ENCODE measurements around the gene IRF1.
"Not testable (repeated sequence)": the region's sequence is repeated elsewhere in the genome, so short reads cannot be mapped to it uniquely, and the experiment has no call there.

IRF1 gene

DNA sequence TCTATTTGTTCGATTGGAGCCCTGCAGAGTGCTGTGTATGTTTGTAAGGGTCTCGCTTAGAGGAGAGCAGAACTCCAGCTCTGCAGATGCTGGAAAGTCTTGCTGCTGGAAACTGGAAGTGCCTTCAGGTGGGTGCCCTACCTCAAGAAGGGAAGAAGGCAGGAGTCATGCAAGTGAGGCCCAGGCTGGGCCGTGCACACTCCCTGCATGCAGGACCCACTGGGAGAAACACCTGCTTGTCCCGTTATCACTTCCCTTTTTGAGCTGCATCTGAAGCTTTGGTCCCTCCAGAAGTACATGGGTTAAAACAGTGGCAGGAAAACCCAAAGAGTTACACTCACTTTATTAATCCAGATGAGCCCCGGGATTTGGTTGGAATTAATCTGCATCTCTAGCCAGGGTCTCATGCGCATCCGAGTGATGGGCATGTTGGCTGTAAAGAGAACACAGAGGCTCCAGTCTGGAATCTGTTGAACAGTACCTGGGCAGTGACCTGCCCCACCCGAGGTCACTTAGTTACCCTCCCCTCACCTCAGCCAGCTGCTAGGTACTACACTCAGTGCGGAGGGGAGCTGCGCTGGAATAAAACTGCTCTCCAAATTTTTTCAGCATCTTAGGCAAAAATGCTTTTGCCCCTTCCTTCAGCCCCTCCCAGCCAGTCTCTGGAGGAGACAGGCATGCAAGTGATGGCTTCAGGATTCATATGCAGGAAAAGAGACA lies 1.4 kb downstream of the IRF1 start:
- Histone ChIP-seq H3K27ac (ENCODE audit: low read depth, low read length) (no peak overlapping the region), H3K4me3 (ENCODE audit: low read length) (peak overlapping the region; percentile 91), H3K36me3 (ENCODE audit: control insufficient read depth, insufficient read depth, low read length) (peaks cover 37% of the 10 kb centered on the region), H3K27me3 (ENCODE audit: control insufficient read depth, insufficient read depth, low read length) (no peaks in the 10 kb centered on the region), H3K9ac (ENCODE audit: low read length) (peak overlapping the region; percentile 91), H3K4me1 (ENCODE audit: control insufficient read depth, insufficient read depth, low read length) (peaks cover 20% of the 10 kb centered on the region)

DNA sequence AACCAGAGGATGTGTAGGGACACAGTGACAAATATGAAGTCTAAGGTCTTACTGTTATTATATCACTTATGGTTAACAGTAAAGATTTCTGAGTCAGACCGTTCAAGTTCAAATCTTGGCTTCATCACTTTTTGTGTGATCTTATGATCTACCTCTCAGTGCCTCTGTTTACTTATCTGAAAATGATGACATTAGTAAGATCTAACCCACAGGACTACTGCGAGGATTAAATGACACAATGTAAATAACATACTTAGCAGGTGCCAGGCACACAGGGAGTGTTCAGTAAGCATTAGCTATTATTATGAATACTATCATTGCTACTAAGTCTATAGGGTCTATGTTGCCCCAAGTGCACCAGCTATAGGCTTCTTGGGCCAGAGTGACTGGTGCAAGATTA lies 2.0 kb downstream of the IRF1 start:
- Histone ChIP-seq H3K4me3 (ENCODE audit: low read length) (peak overlapping the region; percentile 91), H3K27ac (ENCODE audit: low read depth, low read length) (no peak overlapping the region), H3K27me3 (ENCODE audit: control insufficient read depth, insufficient read depth, low read length) (no peaks in the 10 kb centered on the region), H3K9ac (ENCODE audit: low read length) (peak overlapping the region; percentile 43), H3K36me3 (ENCODE audit: control insufficient read depth, insufficient read depth, low read length) (peaks cover 43% of the 10 kb centered on the region), H3K4me1 (ENCODE audit: control insufficient read depth, insufficient read depth, low read length) (peaks cover 20% of the 10 kb centered on the region)

DNA sequence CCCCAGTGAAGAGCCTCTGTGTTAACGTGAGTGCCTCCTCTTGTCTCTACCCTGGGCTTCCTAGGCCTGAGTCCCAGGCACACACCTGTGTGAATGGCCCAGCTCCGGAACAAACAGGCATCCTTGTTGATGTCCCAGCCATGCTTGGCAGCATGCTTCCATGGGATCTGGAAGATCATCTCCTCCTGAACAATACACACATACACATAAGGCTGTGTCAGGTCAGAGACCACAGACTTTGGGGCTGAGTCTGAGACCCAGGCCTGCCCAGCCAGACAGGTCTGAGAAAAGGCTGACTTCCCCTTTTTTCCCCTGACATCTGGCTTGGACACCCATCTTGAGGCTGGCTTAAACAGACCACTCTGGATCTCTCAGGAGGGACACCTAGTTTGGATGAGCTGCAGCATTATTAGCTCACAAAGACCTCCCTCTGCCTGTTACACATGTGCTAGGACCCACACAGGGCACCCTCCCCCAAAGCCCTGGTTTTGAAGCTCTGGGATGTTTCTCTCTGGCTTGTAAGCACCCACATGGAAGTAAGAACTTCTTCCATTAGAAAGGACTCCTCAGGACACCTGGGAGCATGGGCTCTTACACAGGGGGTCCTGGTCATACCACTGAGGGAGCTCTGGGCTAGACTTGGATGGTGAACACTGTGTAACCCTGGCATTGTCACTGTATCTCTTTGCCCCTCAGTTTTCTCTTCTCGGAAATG lies 2.6 kb downstream of the IRF1 start:
- Histone ChIP-seq H3K27ac (ENCODE audit: low read depth, low read length) (no peak overlapping the region), H3K4me1 (ENCODE audit: control insufficient read depth, insufficient read depth, low read length) (peaks cover 20% of the 10 kb centered on the region), H3K27me3 (ENCODE audit: control insufficient read depth, insufficient read depth, low read length) (no peaks in the 10 kb centered on the region), H3K4me3 (ENCODE audit: low read length) (peak overlapping the region; percentile 91), H3K9ac (ENCODE audit: low read length) (no peak overlapping the region), H3K36me3 (ENCODE audit: control insufficient read depth, insufficient read depth, low read length) (peaks cover 48% of the 10 kb centered on the region)

DNA sequence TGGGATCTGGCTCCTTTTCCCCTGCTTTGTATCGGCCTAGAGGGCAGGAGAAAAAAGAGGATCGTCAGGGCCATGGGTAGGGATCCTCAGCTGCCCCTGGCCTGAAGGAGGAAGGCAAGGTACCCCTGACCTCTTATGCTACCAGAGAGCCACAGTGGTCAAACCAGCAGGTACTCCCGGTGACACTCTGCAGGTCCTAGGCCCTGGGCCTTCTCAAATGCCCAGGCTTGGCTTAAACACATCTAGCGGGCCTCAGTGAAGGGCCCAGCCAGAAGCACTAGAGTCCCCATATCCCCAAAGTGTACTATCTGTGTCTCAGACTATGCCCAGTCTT lies 3.5 kb downstream of the IRF1 start:
- no peak overlapping the region for H3K4me3 ChIP-seq (ENCODE audit: low read length)
- H3K36me3 ChIP-seq (ENCODE audit: control insufficient read depth, insufficient read depth, low read length), result peaks cover 48% of the 10 kb centered on the region
- no peaks in the 10 kb centered on the region for H3K27me3 ChIP-seq (ENCODE audit: control insufficient read depth, insufficient read depth, low read length)
- H3K9ac ChIP-seq (ENCODE audit: low read length), result no peak overlapping the region
- H3K4me1 ChIP-seq (ENCODE audit: control insufficient read depth, insufficient read depth, low read length), result peaks cover 20% of the 10 kb centered on the region
- no peak overlapping the region for H3K27ac ChIP-seq (ENCODE audit: low read depth, low read length)

DNA sequence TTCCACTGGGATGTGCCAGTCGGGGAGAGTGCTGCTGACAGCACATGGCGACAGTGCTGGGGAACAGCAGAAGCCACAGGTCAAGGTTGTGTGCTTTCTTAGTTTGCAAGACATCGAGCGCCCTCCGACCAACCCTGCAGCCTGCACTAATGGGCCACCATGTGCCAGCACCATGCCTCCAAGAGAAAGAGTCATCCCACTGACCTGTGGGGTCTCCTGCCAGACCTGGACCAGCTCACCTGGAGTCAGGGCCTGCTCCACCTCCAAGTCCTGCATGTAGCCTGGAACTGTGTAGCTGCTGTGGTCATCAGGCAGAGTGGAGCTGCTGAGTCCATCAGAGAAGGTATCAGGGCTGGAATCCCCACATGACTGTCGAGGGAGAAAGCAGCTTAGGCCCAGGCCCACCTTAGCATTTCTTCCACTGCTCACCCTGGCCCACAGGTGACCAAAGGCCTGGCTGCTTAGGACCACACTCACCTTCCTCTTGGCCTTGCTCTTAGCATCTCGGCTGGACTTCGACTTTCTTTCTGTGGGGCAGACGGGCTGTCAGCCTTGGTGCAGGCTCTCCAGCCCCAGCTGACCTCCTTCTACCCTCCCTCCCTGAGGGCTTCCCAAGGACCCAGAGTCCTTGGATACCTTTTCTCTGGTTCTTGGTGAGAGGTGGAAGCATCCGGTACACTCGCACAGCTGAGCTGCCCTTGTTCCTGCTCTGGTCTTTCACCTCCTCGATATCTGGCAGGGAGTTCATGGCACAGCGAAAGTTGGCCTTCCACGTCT lies 4.1 kb downstream of the IRF1 start:
- Histone ChIP-seq H3K27ac (ENCODE audit: low read depth, low read length) (no peak overlapping the region), H3K27me3 (ENCODE audit: control insufficient read depth, insufficient read depth, low read length) (no peaks in the 10 kb centered on the region), H3K4me3 (ENCODE audit: low read length) (no peak overlapping the region), H3K4me1 (ENCODE audit: control insufficient read depth, insufficient read depth, low read length) (peaks cover 18% of the 10 kb centered on the region), H3K36me3 (ENCODE audit: control insufficient read depth, insufficient read depth, low read length) (peaks cover 51% of the 10 kb centered on the region), H3K9ac (ENCODE audit: low read length) (no peak overlapping the region)

DNA sequence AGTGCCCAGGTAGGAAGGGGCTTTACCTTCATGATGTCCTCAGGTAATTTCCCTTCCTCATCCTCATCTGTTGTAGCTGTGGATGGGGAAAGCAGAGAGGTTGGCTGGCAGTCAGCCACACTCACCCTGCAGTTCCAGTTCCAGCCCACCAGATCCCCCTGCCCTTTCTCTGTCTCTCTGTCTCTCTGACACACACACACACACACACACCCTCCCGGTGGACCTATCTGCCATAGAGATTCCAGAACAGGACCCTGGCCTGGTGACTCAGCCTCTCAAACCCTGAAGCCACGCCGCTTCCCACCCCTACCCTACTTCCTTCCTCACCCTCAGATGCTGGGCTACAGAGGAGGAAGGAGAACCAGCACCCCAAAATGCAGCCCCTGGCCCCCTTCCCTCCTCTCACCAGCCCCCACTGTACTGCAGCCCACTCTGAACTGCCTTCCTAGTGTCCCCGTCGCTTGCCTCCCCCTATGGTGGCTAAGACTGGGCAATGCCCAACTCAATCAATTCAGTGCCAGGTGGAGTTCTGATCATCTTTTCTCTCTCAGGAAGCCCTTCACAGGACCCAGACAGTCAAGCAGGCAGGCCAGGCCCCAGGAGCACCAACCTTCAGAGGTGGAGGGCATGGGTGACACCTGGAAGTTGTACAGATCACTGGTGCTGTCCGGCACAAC lies 4.8 kb downstream of the IRF1 start:
- H3K4me3 ChIP-seq (ENCODE audit: low read length), result no peak overlapping the region

DNA sequence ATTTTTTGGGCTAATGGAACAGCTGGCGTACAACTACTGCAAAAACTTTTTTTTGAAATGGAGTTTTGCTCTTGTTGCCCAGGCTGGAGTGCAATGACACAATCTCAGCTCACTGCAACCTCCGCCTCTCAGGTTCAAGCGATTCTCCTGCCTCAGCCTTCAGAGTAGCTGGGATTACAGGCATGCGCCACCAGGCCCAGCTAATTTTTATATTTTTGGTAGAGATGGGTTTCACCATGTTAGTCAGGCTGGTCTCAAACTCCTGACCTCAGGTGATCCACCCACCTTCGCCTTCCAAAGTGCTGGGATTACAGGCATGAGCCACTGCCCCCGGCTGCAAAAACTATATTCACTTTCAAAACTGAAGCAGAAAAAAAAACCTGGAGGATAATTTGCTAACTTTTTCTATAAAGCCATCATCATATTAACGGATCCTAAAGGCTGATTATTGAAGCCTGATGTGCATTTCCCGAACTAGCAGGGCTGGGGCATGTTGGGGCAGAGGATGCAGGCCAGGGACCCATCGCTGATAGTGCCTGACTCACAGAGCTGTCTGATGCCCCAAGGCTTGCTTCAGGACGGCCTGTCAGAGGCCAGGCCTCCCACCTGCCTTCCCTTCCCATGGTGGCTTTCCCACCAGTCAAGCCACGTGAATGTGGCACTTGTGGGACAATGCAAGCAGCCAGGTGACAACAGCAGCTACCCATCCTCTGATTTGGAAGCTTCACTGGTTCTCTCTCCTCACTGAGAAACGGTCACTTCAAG lies 5.5 kb downstream of the IRF1 start:
- H3K27ac ChIP-seq (ENCODE audit: low read depth, low read length); H3K4me3 ChIP-seq (ENCODE audit: low read length); H3K9ac ChIP-seq (ENCODE audit: low read length); H3K27me3 ChIP-seq (ENCODE audit: control insufficient read depth, insufficient read depth, low read length): not testable (repeated sequence)
- peaks cover 52% of the 10 kb centered on the region for H3K36me3 ChIP-seq (ENCODE audit: control insufficient read depth, insufficient read depth, low read length)
- H3K4me1 ChIP-seq (ENCODE audit: control insufficient read depth, insufficient read depth, low read length), result peaks cover 13% of the 10 kb centered on the region

More for the DNA sequence above, 4.8 kb downstream of the IRF1 start:
- Histone ChIP-seq H3K9ac (ENCODE audit: low read length) (no peak overlapping the region), H3K27me3 (ENCODE audit: control insufficient read depth, insufficient read depth, low read length) (no peaks in the 10 kb centered on the region), H3K4me1 (ENCODE audit: control insufficient read depth, insufficient read depth, low read length) (peaks cover 13% of the 10 kb centered on the region), H3K27ac (ENCODE audit: low read depth, low read length) (no peak overlapping the region), H3K36me3 (ENCODE audit: control insufficient read depth, insufficient read depth, low read length) (peaks cover 52% of the 10 kb centered on the region)

DNA sequence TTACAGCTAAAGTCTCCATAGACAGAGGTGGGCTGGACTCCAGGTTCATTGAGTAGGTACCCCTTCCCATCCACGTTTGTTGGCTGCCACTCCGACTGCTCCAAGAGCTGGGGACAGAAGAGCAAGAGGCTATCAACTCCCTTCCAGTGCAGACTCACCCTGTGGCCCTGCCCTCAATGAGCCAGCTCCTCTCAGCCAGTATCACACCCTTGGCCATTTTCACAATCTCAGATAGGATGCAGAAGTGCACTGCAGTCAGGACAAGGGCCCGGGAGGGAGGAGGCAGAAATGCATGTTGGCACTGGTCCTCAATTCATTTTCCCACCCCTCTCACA lies 6.2 kb downstream of the IRF1 start:
- peaks cover 13% of the 10 kb centered on the region for H3K4me1 ChIP-seq (ENCODE audit: control insufficient read depth, insufficient read depth, low read length)
- H3K27ac ChIP-seq (ENCODE audit: low read depth, low read length), result no peak overlapping the region
- H3K36me3 ChIP-seq (ENCODE audit: control insufficient read depth, insufficient read depth, low read length), result peaks cover 52% of the 10 kb centered on the region
- no peaks in the 10 kb centered on the region for H3K27me3 ChIP-seq (ENCODE audit: control insufficient read depth, insufficient read depth, low read length)
- no peak overlapping the region for H3K4me3 ChIP-seq (ENCODE audit: low read length)
- no peak overlapping the region for H3K9ac ChIP-seq (ENCODE audit: low read length)

DNA sequence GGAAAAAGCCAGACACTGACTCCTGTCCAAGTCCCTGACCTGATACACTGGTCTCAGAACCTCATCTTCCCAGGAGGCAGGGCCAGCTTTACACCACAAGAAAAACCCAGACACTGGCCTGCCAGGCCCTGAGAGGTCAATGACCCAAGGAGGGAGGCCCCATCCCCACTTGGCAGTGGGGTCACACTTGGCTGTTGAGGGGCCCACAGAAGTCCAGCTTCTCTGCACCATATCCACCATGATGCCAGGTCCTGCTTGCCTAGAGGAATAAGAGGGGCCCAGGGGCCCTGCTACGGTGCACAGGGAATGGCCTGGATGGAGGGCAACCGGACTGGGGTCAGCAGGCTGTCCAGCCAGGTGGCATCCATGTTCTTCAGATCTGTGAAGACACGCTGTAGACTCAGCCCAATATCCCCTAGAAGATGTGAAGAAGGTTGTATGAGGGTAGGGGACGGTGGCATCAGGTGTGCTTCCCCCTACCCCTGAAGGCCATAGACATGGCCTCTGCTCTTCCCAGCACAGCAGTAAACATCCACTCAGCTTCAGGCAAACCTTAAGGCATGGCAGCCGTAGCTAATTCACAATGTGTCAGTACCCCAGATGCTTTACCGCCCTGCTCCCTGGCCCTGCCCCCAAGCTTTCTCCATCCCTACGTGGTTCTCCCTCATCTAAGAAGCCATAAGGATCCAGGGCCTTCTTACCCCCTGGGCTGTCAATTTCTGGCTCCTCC lies 6.7 kb downstream of the IRF1 start:
- Histone ChIP-seq H3K27ac (ENCODE audit: low read depth, low read length) (no peak overlapping the region), H3K36me3 (ENCODE audit: control insufficient read depth, insufficient read depth, low read length) (peaks cover 49% of the 10 kb centered on the region)

DNA sequence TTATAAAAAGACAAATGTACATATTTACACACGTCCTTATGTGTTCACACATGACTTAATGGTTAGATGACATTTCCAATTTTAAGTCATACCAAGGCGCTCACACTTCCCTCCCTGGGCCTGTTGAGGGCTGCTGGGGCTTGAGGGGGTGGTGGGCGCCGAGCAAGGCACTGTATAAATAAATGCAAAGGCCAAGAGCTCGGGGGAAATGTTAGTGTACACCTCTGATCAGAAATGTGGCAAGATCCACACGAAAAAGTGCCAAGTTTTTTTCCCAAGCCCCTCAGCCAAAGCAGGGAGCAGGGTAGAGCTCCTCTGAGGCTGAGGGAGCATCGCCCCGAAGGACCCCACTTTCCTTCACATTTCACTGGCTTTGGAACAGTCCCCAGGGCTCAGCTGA lies 7.5 kb downstream of the IRF1 start:
- Histone ChIP-seq H3K4me1 (ENCODE audit: control insufficient read depth, insufficient read depth, low read length) (peaks cover 4% of the 10 kb centered on the region), H3K27ac (ENCODE audit: low read depth, low read length) (no peak overlapping the region), H3K36me3 (ENCODE audit: control insufficient read depth, insufficient read depth, low read length) (peaks cover 45% of the 10 kb centered on the region), H3K4me3 (ENCODE audit: low read length) (no peak overlapping the region), H3K9ac (ENCODE audit: low read length) (no peak overlapping the region), H3K27me3 (ENCODE audit: control insufficient read depth, insufficient read depth, low read length) (no peaks in the 10 kb centered on the region)

More for the DNA sequence above, 6.7 kb downstream of the IRF1 start:
- H3K4me3 ChIP-seq (ENCODE audit: low read length), result no peak overlapping the region
- H3K27me3 ChIP-seq (ENCODE audit: control insufficient read depth, insufficient read depth, low read length), result no peaks in the 10 kb centered on the region
- peaks cover 10% of the 10 kb centered on the region for H3K4me1 ChIP-seq (ENCODE audit: control insufficient read depth, insufficient read depth, low read length)
- no peak overlapping the region for H3K9ac ChIP-seq (ENCODE audit: low read length)

DNA sequence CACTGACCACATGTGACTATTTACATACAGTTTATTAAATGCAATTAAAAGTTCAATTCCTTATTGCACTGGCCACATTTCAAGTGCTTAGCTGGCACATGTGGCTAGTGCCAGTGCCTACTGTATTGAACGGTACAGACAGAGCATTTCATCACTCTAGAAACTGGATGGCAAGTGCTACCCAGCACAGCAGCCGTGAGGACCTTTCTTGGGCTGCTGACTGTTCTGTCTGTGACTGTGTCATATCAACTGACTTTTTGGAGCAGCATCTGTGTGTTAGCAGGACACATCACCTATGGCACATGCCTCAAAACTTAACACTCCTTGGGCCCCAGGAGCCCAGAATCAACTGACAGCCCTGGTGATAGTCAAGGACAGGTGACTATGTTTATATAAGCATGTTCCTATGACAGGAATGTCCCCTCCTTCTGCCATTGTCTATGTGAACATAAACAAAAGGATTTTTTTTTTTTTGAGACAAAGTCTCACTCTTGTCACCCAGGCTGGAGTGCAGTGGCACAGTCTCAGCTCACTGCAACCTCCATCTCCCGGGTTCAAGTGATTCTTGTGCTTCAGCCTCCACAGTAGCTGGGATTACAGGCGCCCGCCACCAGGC lies 8.9 kb downstream of the IRF1 start:
- Histone ChIP-seq H3K9ac (ENCODE audit: low read length) (no peak overlapping the region), H3K4me3 (ENCODE audit: low read length) (no peak overlapping the region), H3K4me1 (ENCODE audit: control insufficient read depth, insufficient read depth, low read length) (no peaks in the 10 kb centered on the region), H3K36me3 (ENCODE audit: control insufficient read depth, insufficient read depth, low read length) (peaks cover 36% of the 10 kb centered on the region), H3K27me3 (ENCODE audit: control insufficient read depth, insufficient read depth, low read length) (no peaks in the 10 kb centered on the region), H3K27ac (ENCODE audit: low read depth, low read length) (no peak overlapping the region)

Data from rectal smooth muscle tissue (tissue), 1 donor.